Fibroblast of mammary gland (primary cell): ENCODE results near the gene ACSF2.

Source experiments
- DNase-seq: peaks from one replicate; pipeline ENCODE4 v3.0.0-alpha.2; 2010; ENCODE audit warnings: low read depth
- H3K4me3 ChIP-seq: 2 replicates; pipeline ENCODE4 v1.5.1; 2011; ENCODE audit warnings: low read depth, mild to moderate bottlenecking, low read length, moderate library complexity; ENCODE audit not compliant: control insufficient read depth
- TF ChIP-seq, protein P1 (sequence below): conservative IDR thresholded peaks from 2 replicates; pipeline ENCODE4 v1.5.1; 2011; ENCODE audit warnings: low read depth, low read length, inconsistent platforms; ENCODE audit not compliant: control insufficient read depth, insufficient read depth

ACSF2 gene

DNA sequence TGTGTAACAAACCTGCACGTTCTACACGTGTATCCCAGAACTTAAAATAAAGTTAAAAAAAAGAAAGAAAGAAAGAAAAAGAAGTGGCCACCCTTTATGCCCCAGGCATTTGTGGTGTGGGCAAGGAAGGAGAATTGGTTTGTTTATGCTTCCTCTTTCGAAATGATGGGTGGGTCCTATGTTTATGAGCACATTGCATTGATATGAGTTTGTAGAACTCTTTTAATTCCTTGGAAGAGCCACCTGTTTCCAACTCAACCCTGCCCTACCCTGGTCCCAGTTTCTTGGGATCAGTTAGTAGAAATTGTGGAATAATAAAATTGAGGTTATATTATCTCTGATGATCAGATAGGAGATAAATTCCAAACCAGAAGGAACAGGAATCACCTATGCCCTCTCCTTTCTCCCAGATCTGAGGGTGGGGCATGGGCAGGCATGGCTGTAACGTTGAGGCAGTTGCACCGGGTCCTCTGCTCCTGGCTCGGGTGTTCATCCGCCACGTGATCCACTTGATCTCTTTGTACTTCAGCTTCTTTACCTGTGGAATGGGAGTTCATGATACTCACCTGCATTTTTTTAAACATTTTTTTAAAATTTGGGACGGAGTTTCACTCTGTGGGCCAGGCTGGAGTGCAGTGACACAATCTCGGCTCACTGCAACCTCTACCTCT lies 26.7 kb downstream of the ACSF2 start:
- no peak overlapping the region for H3K4me3 ChIP-seq
- TF ChIP-seq, protein P1, sequence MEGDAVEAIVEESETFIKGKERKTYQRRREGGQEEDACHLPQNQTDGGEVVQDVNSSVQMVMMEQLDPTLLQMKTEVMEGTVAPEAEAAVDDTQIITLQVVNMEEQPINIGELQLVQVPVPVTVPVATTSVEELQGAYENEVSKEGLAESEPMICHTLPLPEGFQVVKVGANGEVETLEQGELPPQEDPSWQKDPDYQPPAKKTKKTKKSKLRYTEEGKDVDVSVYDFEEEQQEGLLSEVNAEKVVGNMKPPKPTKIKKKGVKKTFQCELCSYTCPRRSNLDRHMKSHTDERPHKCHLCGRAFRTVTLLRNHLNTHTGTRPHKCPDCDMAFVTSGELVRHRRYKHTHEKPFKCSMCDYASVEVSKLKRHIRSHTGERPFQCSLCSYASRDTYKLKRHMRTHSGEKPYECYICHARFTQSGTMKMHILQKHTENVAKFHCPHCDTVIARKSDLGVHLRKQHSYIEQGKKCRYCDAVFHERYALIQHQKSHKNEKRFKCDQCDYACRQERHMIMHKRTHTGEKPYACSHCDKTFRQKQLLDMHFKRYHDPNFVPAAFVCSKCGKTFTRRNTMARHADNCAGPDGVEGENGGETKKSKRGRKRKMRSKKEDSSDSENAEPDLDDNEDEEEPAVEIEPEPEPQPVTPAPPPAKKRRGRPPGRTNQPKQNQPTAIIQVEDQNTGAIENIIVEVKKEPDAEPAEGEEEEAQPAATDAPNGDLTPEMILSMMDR = no peak
- no peak for DNase-seq

DNA sequence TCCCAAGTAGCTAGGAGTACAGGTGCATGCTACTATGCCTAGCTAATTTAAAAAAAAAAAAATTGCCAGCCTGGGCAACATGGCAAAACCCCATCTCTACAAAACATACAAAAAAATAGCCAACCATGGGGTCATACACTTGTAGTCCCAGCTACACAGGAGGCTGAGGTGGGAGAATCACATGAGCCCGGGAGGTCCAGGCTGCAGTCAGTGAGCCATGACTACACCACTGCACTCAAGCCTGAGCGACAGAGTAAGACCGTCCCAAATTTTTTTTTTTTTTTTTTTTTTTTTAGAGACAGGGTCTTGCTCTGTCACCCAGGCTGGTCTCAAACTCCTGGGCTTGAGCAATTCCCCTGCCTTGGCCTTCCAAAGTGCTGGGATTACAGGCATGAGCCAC lies 27.9 kb downstream of the ACSF2 start:
- TF ChIP-seq, protein P1 = no peak
- no peak for DNase-seq
- no peak overlapping the region for H3K4me3 ChIP-seq

DNA sequence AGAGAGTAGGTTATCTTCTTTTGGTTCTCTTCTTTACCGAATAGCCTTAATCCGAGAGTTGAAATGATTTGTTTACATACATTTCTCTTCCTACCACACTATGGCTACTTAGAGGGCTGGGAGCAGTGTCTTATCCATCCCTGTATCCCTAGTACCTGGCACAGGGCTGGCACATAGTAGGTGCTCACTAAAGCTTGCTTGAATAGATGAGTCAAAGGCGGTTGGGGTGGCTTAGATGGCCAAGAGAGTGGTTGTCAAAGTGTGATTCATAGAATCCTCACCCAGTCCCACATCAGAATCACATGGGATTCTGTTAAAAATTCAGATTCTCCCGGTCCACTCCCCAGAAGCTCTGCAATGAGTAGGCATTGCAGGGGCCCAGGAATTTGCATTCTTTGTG lies 31.6 kb downstream of the ACSF2 start:
- DNase-seq = no peak
- no peak overlapping the region for H3K4me3 ChIP-seq
- TF ChIP-seq, protein P1 = no peak

DNA sequence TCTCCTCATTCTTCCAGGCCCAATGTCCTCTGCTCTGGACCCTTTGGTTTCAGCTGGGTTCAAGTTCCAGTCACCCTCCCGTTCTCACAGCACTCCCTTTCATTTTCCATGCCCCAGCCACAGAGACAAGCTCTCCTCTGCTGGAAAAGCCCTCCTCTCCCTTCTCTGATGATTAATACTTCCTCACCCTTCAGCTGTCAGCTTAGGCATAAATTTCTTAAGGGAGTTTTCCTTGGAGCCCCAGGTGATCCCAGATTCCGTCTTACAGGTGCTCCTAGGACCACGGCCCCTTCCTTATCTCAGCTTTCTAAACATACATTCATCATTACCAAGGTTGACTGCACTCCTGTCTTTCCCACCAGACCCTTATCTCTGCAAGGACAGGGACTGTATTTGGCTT lies 32.3 kb downstream of the ACSF2 start:
- TF ChIP-seq, protein P1 = no peak
- DNase-seq = no peak
- H3K4me3 ChIP-seq = no peak overlapping the region

DNA sequence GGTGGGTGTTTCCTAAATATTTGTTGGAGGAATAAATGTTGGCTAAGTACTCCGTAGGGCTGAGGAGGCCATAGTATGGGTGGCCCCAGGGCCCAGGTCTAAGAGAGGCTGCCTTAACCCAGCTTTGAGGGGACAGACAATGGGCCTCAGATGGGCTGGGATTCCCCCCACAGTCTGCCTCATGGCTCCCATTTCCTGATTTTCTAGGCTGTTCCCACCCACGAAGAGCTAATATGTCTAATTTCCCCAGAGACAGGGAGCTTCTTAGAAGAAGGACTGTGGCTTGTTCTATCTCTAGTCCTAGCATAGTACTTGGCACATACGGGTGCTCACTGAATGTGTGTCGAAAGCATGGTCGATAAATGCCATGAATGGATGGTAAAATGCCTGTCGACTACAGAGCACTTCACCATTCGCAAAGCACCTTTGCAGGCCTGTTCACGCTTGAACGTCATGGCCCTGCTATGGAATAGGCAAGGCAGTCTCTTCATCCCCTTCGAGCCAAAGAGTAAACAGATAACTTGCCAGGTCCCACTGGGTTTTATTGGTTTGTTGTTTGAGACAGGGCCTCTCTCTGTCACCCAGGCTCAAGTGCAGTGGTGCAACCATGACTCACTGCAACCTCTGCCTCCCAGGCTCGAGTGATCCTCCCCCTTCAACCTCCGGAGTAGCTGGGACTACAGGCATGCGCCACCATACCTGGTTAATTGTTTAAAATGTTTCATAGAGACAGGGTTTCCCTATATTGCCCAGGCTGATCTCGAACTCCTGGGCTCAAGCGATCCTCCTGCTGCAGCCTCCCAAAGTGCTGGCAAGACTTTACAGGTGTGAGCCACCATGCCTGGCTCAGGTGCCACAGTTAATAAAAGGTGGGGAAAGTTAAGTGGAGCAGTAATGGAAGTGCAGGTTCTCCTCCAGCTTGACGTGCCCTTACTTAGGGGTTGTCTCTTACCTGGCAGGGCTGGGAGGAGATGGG lies 33.0 kb downstream of the ACSF2 start:
- H3K4me3 ChIP-seq = no peak overlapping the region
- peak; percentile 43 for DNase-seq
- TF ChIP-seq, protein P1 = no peak

DNA sequence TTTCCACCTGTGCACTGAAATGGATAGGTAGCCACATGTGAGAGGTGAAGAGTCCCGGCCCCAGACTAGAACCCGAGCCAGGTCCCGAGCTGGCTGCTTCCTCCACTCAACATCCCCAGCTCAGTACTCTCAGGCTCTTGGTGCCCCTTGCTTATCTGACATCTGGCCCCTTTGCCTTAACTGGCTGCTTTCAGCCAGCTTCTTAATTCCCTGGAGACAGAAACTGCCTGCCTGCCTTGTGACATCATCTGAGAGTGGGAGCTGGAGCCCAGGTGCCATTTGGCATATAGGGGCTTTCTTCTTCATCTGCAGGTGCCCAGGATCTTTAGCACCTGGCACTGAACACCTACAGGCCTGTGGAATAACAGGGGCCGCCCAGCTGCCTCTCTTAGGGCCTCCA lies 33.7 kb downstream of the ACSF2 start:
- TF ChIP-seq, protein P1 = no peak
- no peak overlapping the region for H3K4me3 ChIP-seq
- no peak for DNase-seq
